HCT116 (cell line): ENCODE results near the gene PIK3R6. TPM values are rescaled to one million over a fixed set of nuclear protein-coding genes. Genes with fewer than 3 reads are reported as not detected.

Experiments
- ATAC-seq: fragments of 200-7000 bp; cut with Tn5 transposase; 2 replicates; pipeline ENCODE4 v1.9.1; 2020; ENCODE audit warnings: mild to moderate bottlenecking, moderate library complexity
- BruUV-seq: library from RNA; stranded (reverse); fragments of 400-500 nt; replicated peaks from 2 replicates; lab custom pipeline; 2021; lab: Mats Ljungman, UMichigan
- CTCF ChIA-PET: fragments of 300-600 bp; sonication (Branson Sonifier 250); formaldehyde crosslinking; loops from one replicate; lab custom pipeline; 2021; ENCODE audit warnings: antibody characterized with exemption; lab: Charles Lee
- POLR2A ChIA-PET: fragments of 300-600, 350-600 bp; sonication (Branson Sonifier 250); formaldehyde crosslinking; loops from one replicate; lab custom pipeline; 2021; ENCODE audit warnings: antibody characterized with exemption; lab: Charles Lee
- RAD21 ChIA-PET, 2 experiments: fragments of 300-600 bp; sonication (Branson Sonifier 250); formaldehyde crosslinking; loops; one replicate each; lab custom pipeline; 2023; ENCODE audit warnings: low total read pairs in 2 of 2; ENCODE audit not compliant: uncharacterized antibody in 2 of 2, unreplicated experiment in 2 of 2, low non-redundant PET in 1 of 2; lab: Charles Lee
- DNase-seq: peaks from one replicate; pipeline ENCODE4 v3.0.0-alpha.2; 2010; ENCODE audit warnings: low read depth, low spot score
- H2AFZ ChIP-seq: fragments of 200-600 bp; shearing (Covaris generic), sonication (generic); 2 replicates; pipeline ENCODE4 v1.6.1; 2017; ENCODE audit warnings: low read depth, mixed run types, mixed read lengths, antibody characterized with exemption, low read length; ENCODE audit not compliant: poor library complexity, severe bottlenecking
- H3K27ac ChIP-seq: 2 replicates; pipeline ENCODE4 v1.5.1; 2012; ENCODE audit warnings: low read depth, low read length
- H3K27me3 ChIP-seq: fragments of 200-600 bp; sonication (generic); 2 replicates; pipeline ENCODE4 v1.6.1; 2016; ENCODE audit warnings: mixed run types, low read length, mixed read lengths; ENCODE audit not compliant: insufficient read depth
- H3K36me3 ChIP-seq, 2 experiments: fragments of 200-500 bp in 1 of 2; fragments of 200-600 bp in 1 of 2; sonication (Bioruptor generic) in 1 of 2; sonication (generic) in 1 of 2; 2 replicates each; pipeline versions ENCODE4 v1.5.1 to v1.6.1; 2014 to 2016; ENCODE audit warnings: low read length in 2 of 2, inconsistent platforms in 1 of 2, mixed read lengths in 1 of 2, mixed run types in 1 of 2; ENCODE audit not compliant: insufficient read depth in 2 of 2, control insufficient read depth in 1 of 2
- H3K4me1 ChIP-seq, 2 experiments: fragments of 200-600 bp in 1 of 2; sonication (generic) in 1 of 2; 2 replicates each; pipeline versions ENCODE4 v1.5.1 to v1.6.1; 2012 to 2017; ENCODE audit warnings: low read length in 2 of 2, inconsistent platforms in 1 of 2, mild to moderate bottlenecking in 1 of 2, mixed read lengths in 1 of 2, mixed run types in 1 of 2, moderate library complexity in 1 of 2; ENCODE audit not compliant: insufficient read depth in 2 of 2, control insufficient read depth in 1 of 2
- H3K4me2 ChIP-seq: fragments of 200-600 bp; sonication (generic); 2 replicates; pipeline ENCODE4 v1.6.1; 2017; ENCODE audit warnings: mixed run types, low read length, mixed read lengths
- H3K4me3 ChIP-seq, 2 experiments: fragments of 200-600 bp in 1 of 2; sonication (generic) in 1 of 2; replicated peaks in 1 of 2; 2 replicates each; pipeline ENCODE4 v1.5.1; 2011 to 2016; ENCODE audit warnings: low read length in 2 of 2, control low read depth in 1 of 2, low read depth in 1 of 2, mild to moderate bottlenecking in 1 of 2, mixed read lengths in 1 of 2, mixed run types in 1 of 2
- H3K79me2 ChIP-seq: fragments of 200-600 bp; sonication (generic); 2 replicates; pipeline ENCODE4 v1.6.1; 2017; ENCODE audit warnings: mild to moderate bottlenecking, mixed run types, low read length, moderate library complexity, mixed read lengths; ENCODE audit not compliant: insufficient read depth
- H3K9ac ChIP-seq: fragments of 200-600 bp; sonication (generic); 2 replicates; pipeline ENCODE4 v1.6.1; 2016; ENCODE audit warnings: low read length, mixed read lengths
- H3K9me2 ChIP-seq: fragments of 200-600 bp; sonication (generic), shearing (Covaris generic); 2 replicates; pipeline ENCODE4 v1.6.1; 2017; ENCODE audit warnings: mixed run types, mild to moderate bottlenecking, moderate library complexity; ENCODE audit not compliant: insufficient read depth
- H3K9me3 ChIP-seq, 2 experiments: fragments of 200-500 bp in 1 of 2; fragments of 200-600 bp in 1 of 2; sonication (Bioruptor generic) in 1 of 2; sonication (generic) in 1 of 2; 2 replicates each; pipeline ENCODE4 v1.6.1; 2014 to 2017; ENCODE audit warnings: low read length in 2 of 2, mixed read lengths in 2 of 2, inconsistent platforms in 1 of 2, low read depth in 1 of 2, mild to moderate bottlenecking in 1 of 2, mixed run types in 1 of 2, moderate library complexity in 1 of 2; ENCODE audit not compliant: control insufficient read depth in 1 of 2, insufficient read depth in 1 of 2
- H4K20me1 ChIP-seq: fragments of 200-600 bp; sonication (generic), shearing (Covaris generic); 2 replicates; pipeline ENCODE4 v1.6.1; 2017; ENCODE audit warnings: mixed run types, mild to moderate bottlenecking, moderate library complexity; ENCODE audit not compliant: insufficient read depth
- ATF3 ChIP-seq: IDR thresholded peaks from 2 replicates; pipeline ENCODE4 v1.6.1; 2012
- CBX3 ChIP-seq: IDR thresholded peaks from 2 replicates; pipeline ENCODE4 v1.6.1; 2012; ENCODE audit warnings: low read depth
- CEBPB ChIP-seq: IDR thresholded peaks from 2 replicates; pipeline ENCODE4 v1.6.1; 2012; ENCODE audit warnings: low read depth
- CTCF ChIP-seq, 3 experiments: fragments of 200-600 bp in 1 of 3; sonication (generic) in 1 of 3; IDR thresholded peaks in 2 of 3; conservative IDR thresholded peaks in 1 of 3; 2 replicates each; pipeline ENCODE4 v1.5.1; 2012 to 2017; ENCODE audit warnings: low read depth in 2 of 3, low read length in 2 of 3, antibody characterized with exemption in 1 of 3, borderline replicate concordance in 1 of 3, control low read depth in 1 of 3, mild to moderate bottlenecking in 1 of 3, mixed read lengths in 1 of 3, mixed run types in 1 of 3, moderate library complexity in 1 of 3; ENCODE audit not compliant: insufficient read depth in 1 of 3
- EGR1 ChIP-seq: IDR thresholded peaks from 2 replicates; pipeline ENCODE4 v1.6.1; 2012; ENCODE audit warnings: low read depth
- ELF1 ChIP-seq: IDR thresholded peaks from 2 replicates; pipeline ENCODE4 v1.6.1; 2012; ENCODE audit warnings: low read depth, borderline replicate concordance
- EZH2 ChIP-seq: fragments of 200-600 bp; sonication (generic); IDR thresholded peaks from 2 replicates; pipeline ENCODE4 v1.6.1; 2017; ENCODE audit warnings: antibody characterized with exemption, mixed run types
- EZH2phosphoT487 ChIP-seq: fragments of 200-600 bp; IDR thresholded peaks from 2 replicates; pipeline ENCODE4 v1.6.1; 2018; ENCODE audit warnings: antibody characterized with exemption, borderline replicate concordance
- JUND ChIP-seq: IDR thresholded peaks from 2 replicates; pipeline ENCODE4 v1.6.1; 2012
- MAX ChIP-seq: IDR thresholded peaks from 2 replicates; pipeline ENCODE4 v1.6.1; 2012
- POLR2A ChIP-seq: IDR thresholded peaks from 2 replicates; pipeline ENCODE4 v1.7.0; 2011; ENCODE audit warnings: borderline replicate concordance; ENCODE audit not compliant: insufficient read depth, insufficient read length; ENCODE audit errors: extremely low read depth
- POLR2AphosphoS5 ChIP-seq: IDR thresholded peaks from 2 replicates; pipeline ENCODE4 v1.6.1; 2011; ENCODE audit warnings: mild to moderate bottlenecking, low read depth, low read length, moderate library complexity
- RAD21 ChIP-seq: IDR thresholded peaks from 2 replicates; pipeline ENCODE4 v1.6.1; 2012; ENCODE audit warnings: low read depth, mild to moderate bottlenecking
- SIN3A ChIP-seq: IDR thresholded peaks from 2 replicates; pipeline ENCODE4 v1.6.1; 2012; ENCODE audit warnings: low read depth
- SP1 ChIP-seq: IDR thresholded peaks from 2 replicates; pipeline ENCODE4 v1.6.1; 2012; ENCODE audit warnings: low read depth
- SRF ChIP-seq: IDR thresholded peaks from 2 replicates; pipeline ENCODE4 v1.6.1; 2012; ENCODE audit warnings: low read depth
- ZBTB33 ChIP-seq: IDR thresholded peaks from 2 replicates; pipeline ENCODE4 v1.6.1; 2011; ENCODE audit warnings: mild to moderate bottlenecking, low read length, moderate library complexity; ENCODE audit not compliant: insufficient replicate concordance; ENCODE audit errors: extremely low read depth
- ZFX ChIP-seq: fragments of 450-650 bp; IDR thresholded peaks from 2 replicates; pipeline ENCODE4 v1.6.1; 2017
- ZNF274 ChIP-seq: fragments of 200-500 bp; sonication (Bioruptor generic); IDR thresholded peaks from 2 replicates; pipeline ENCODE4 v1.6.1; 2014; ENCODE audit warnings: mild to moderate bottlenecking, low read depth, low read length, inconsistent platforms
- intact Hi-C: fragments of 100-400 bp; cut with micrococcal nuclease; formaldehyde crosslinking; loops from 2 replicates; pipeline ENCODE4 v1.10.0; 2022
- total RNA-seq: library from RNA; stranded (reverse); gene quantifications from one replicate; pipeline ENCODE4 v1.2.1, GENCODE V29; 2021; ENCODE audit not compliant: unreplicated experiment

The PIK3R6 gene
- total RNA-seq, 1 experiment from 2014 or later: 0.07 TPM

- no peak for TF ChIP-seq CTCF (IDR thresholded peaks at IDR 0.05 in 2 of 3, conservative IDR thresholded peaks at IDR 0.05 in 1 of 3; ENCODE audit: borderline replicate concordance in 1 of 3, insufficient read depth in 1 of 3, low read depth in 2 of 3, low read length in 2 of 3)
- no peak for TF ChIP-seq POLR2AphosphoS5
- no peak for TF ChIP-seq CBX3
Measured at GRCh38 chr17:8798176-8798845, 69.2 kb downstream of the PIK3R6 start (continued).

GRCh38 chr17:8797621-8798175 lies 69.8 kb downstream of the PIK3R6 start:
- BruUV-seq: no TSS peak
- no peaks in the 10 kb centered on the region for H3K36me3 ChIP-seq
- no peaks in the 10 kb centered on the region for H3K27me3 ChIP-seq
- H3K9me2 ChIP-seq: no peaks in the 10 kb centered on the region
- no peaks in the 10 kb centered on the region for H4K20me1 ChIP-seq
- H3K27ac ChIP-seq: no peak overlapping the region
- H3K9ac ChIP-seq: no peak overlapping the region
- RAD21 ChIA-PET: no interaction called here
- H3K9me3 ChIP-seq: no peaks in the 10 kb centered on the region
- no peak for ATAC-seq
- TF ChIP-seq MAX: no peak
- no peak for TF ChIP-seq EZH2phosphoT487
- no peak for TF ChIP-seq CBX3
- TF ChIP-seq ZNF274: no peak
- TF ChIP-seq ZFX: no peak
- TF ChIP-seq CTCF (IDR thresholded peaks at IDR 0.05 in 2 of 3, conservative IDR thresholded peaks at IDR 0.05 in 1 of 3; ENCODE audit: borderline replicate concordance in 1 of 3, insufficient read depth in 1 of 3, low read depth in 2 of 3, low read length in 2 of 3): no peak
- no peak for TF ChIP-seq ELF1
- TF ChIP-seq RAD21: no peak
- TF ChIP-seq SP1: no peak
- TF ChIP-seq POLR2A: no peak
- TF ChIP-seq CEBPB: no peak
- no peak for TF ChIP-seq EZH2
- no peak for TF ChIP-seq JUND
- TF ChIP-seq EGR1: no peak
- no peak for TF ChIP-seq POLR2AphosphoS5
- no peak for TF ChIP-seq SRF
- TF ChIP-seq ATF3: no peak
- TF ChIP-seq SIN3A: no peak
- no peak for TF ChIP-seq ZBTB33
- TF ChIP-seq, all 23 proteins: peak for 0
- Histone ChIP-seq H3K4me2 (no peak overlapping the region), H3K4me3 (no peak overlapping the region), H2AFZ (no peak overlapping the region), H3K79me2 (no peaks in the 10 kb centered on the region), H3K4me1 (no peaks in the 10 kb centered on the region)
- no peak for DNase-seq
- CTCF ChIA-PET: interaction anchor here (0.8 kb wide), 1 partner anchor 12 kb away, joined by 4 read pairs; no protein-coding TSS in a partner anchor
- POLR2A ChIA-PET: no interaction called here
- intact Hi-C loops: no loop called here
